Measurements from ENCODE around the gene RSAD1. TPM values are rescaled to one million over a fixed set of nuclear protein-coding genes. Genes with fewer than 3 reads are reported as not detected.
A peak's percentile ranks its signal among the peaks of the same experiment; 100 is the strongest.

Gene RSAD1
- polyA plus RNA-seq, 1 donor from 2014 or later: 54.4 TPM

- H3K9me3 Mint-ChIP-seq: no peaks in the 10 kb centered on the region
- peaks cover 2% of the 10 kb centered on the region for H3K36me3 Mint-ChIP-seq
- peak overlapping the region in 2 of 4 donors; percentile 34 to 81 for H3K4me3 Mint-ChIP-seq
- peak overlapping the region in 1 of 3 donors; percentile 93 for H3K27ac Mint-ChIP-seq
- H3K4me1 Mint-ChIP-seq: peaks cover 10 to 13% (median 11%) of the 10 kb centered on the region in 3 donors
- H3K27me3 Mint-ChIP-seq: peaks cover 6% of the 10 kb centered on the region
Observed at GRCh38 chr17:50506298-50506697, 27.6 kb downstream of the RSAD1 start.

GRCh38 chr17:50507871-50508572 lies 29.4 kb downstream of the RSAD1 start, which contains the start of gene MYCBPAP:
Gene MYCBPAP (plus strand): TSS chr17:50508439. CDS start chr17:50508675, 236 bp downstream.
- peak within 1 kb of the TSS; percentile 62 to 91 (median 91) for H3K27ac Mint-ChIP-seq
- peaks cover 10 to 16% (median 15%) of the 10 kb centered on the region in 3 donors for H3K4me1 Mint-ChIP-seq
- peaks cover 2% of the 10 kb centered on the region for H3K36me3 Mint-ChIP-seq
- no peaks in the 10 kb centered on the region for H3K9me3 Mint-ChIP-seq
- peaks cover 15% of the 10 kb centered on the region for H3K27me3 Mint-ChIP-seq
- H3K4me3 Mint-ChIP-seq: peak within 1 kb of the TSS; percentile 90 to 95 (median 94)

GRCh38 chr17:50508573-50509460 lies 30.2 kb downstream of the RSAD1 start:
- Mint-ChIP-seq H3K9me3 (no peaks in the 10 kb centered on the region), H3K36me3 (peaks cover 2% of the 10 kb centered on the region), H3K27me3 (peaks cover 13% of the 10 kb centered on the region), H3K4me3 (peak overlapping the region; percentile 90 to 95 (median 94)), H3K4me1 (peaks cover 10 to 16% (median 15%) of the 10 kb centered on the region in 3 donors), H3K27ac (peak overlapping the region; percentile 62 to 91 (median 71))

GRCh38 chr17:50511058-50511457 lies 32.4 kb downstream of the RSAD1 start:
- peak overlapping the region in 1 of 3 donors; percentile 19 for H3K27ac Mint-ChIP-seq
- peaks cover 13% of the 10 kb centered on the region for H3K27me3 Mint-ChIP-seq
- H3K4me1 Mint-ChIP-seq: peaks cover 10 to 16% (median 15%) of the 10 kb centered on the region in 3 donors
- peak overlapping the region; percentile 37 to 84 (median 67) for H3K4me3 Mint-ChIP-seq
- H3K36me3 Mint-ChIP-seq: no peaks in the 10 kb centered on the region
- H3K9me3 Mint-ChIP-seq: no peaks in the 10 kb centered on the region

GRCh38 chr17:50513495-50513894 lies 34.8 kb downstream of the RSAD1 start:
- H3K36me3 Mint-ChIP-seq: no peaks in the 10 kb centered on the region
- no peak overlapping the region for H3K4me3 Mint-ChIP-seq
- H3K27ac Mint-ChIP-seq: no peak overlapping the region
- H3K4me1 Mint-ChIP-seq: peaks cover 9 to 17% (median 11%) of the 10 kb centered on the region in 3 donors
- no peaks in the 10 kb centered on the region for H3K9me3 Mint-ChIP-seq
- peaks cover 10% of the 10 kb centered on the region for H3K27me3 Mint-ChIP-seq

- no peaks in the 10 kb centered on the region for H3K36me3 Mint-ChIP-seq
- no peaks in the 10 kb centered on the region for H3K9me3 Mint-ChIP-seq
- H3K27me3 Mint-ChIP-seq: peaks cover 9% of the 10 kb centered on the region
- H3K27ac Mint-ChIP-seq: no peak overlapping the region
- peaks cover 6 to 13% (median 6%) of the 10 kb centered on the region in 3 donors for H3K4me1 Mint-ChIP-seq
- no peak overlapping the region for H3K4me3 Mint-ChIP-seq
Observed at GRCh38 chr17:50514388-50514787, 35.7 kb downstream of the RSAD1 start.

GRCh38 chr17:50514936-50515702 lies 36.5 kb downstream of the RSAD1 start:
- H3K9me3 Mint-ChIP-seq: no peaks in the 10 kb centered on the region
- no peak overlapping the region for H3K27ac Mint-ChIP-seq
- no peaks in the 10 kb centered on the region for H3K36me3 Mint-ChIP-seq

GRCh38 chr17:50517011-50517410 lies 38.4 kb downstream of the RSAD1 start:
- Mint-ChIP-seq H3K36me3 (no peaks in the 10 kb centered on the region), H3K27ac (no peak overlapping the region), H3K4me3 (no peak overlapping the region), H3K4me1 (peaks cover 0 to 2% (median 0%) of the 10 kb centered on the region in 3 donors), H3K27me3 (peaks cover 6% of the 10 kb centered on the region), H3K9me3 (no peaks in the 10 kb centered on the region)

More at GRCh38 chr17:50514936-50515702, 36.5 kb downstream of the RSAD1 start:
- no peak overlapping the region for H3K4me3 Mint-ChIP-seq
- H3K4me1 Mint-ChIP-seq: peaks cover 0 to 9% (median 2%) of the 10 kb centered on the region in 3 donors
- H3K27me3 Mint-ChIP-seq: peaks cover 9% of the 10 kb centered on the region

- Mint-ChIP-seq H3K36me3 (no peaks in the 10 kb centered on the region), H3K9me3 (no peaks in the 10 kb centered on the region), H3K4me1 (peaks cover 0 to 2% (median 0%) of the 10 kb centered on the region in 3 donors), H3K27ac (no peak overlapping the region), H3K27me3 (no peaks in the 10 kb centered on the region), H3K4me3 (no peak overlapping the region)
Observed at GRCh38 chr17:50517504-50518383, 39.1 kb downstream of the RSAD1 start.

- H3K36me3 Mint-ChIP-seq: no peaks in the 10 kb centered on the region
- no peak overlapping the region for H3K27ac Mint-ChIP-seq
- peak overlapping the region in 1 of 4 donors; percentile 12 for H3K4me3 Mint-ChIP-seq
- peaks cover 0 to 2% (median 0%) of the 10 kb centered on the region in 3 donors for H3K4me1 Mint-ChIP-seq
- H3K27me3 Mint-ChIP-seq: no peaks in the 10 kb centered on the region
- no peaks in the 10 kb centered on the region for H3K9me3 Mint-ChIP-seq
Observed at GRCh38 chr17:50518384-50519023, 39.8 kb downstream of the RSAD1 start.

- no peaks in the 10 kb centered on the region for H3K27me3 Mint-ChIP-seq
- H3K9me3 Mint-ChIP-seq: no peaks in the 10 kb centered on the region
- no peak overlapping the region for H3K4me3 Mint-ChIP-seq
- H3K27ac Mint-ChIP-seq: no peak overlapping the region
- H3K36me3 Mint-ChIP-seq: no peaks in the 10 kb centered on the region
- H3K4me1 Mint-ChIP-seq: peaks cover 0 to 2% (median 0%) of the 10 kb centered on the region in 3 donors
Observed at GRCh38 chr17:50519141-50519834, 40.6 kb downstream of the RSAD1 start.

GRCh38 chr17:50520483-50520882 lies 41.8 kb downstream of the RSAD1 start:
- Mint-ChIP-seq H3K4me1 (peaks cover 0 to 2% (median 0%) of the 10 kb centered on the region in 3 donors), H3K27ac (no peak overlapping the region), H3K9me3 (no peaks in the 10 kb centered on the region), H3K36me3 (no peaks in the 10 kb centered on the region), H3K4me3 (no peak overlapping the region), H3K27me3 (no peaks in the 10 kb centered on the region)

GRCh38 chr17:50521514-50521913 lies 42.9 kb downstream of the RSAD1 start:
- Mint-ChIP-seq H3K36me3 (no peaks in the 10 kb centered on the region), H3K4me1 (peaks cover 0 to 2% (median 0%) of the 10 kb centered on the region in 3 donors), H3K9me3 (no peaks in the 10 kb centered on the region), H3K27me3 (no peaks in the 10 kb centered on the region), H3K4me3 (no peak overlapping the region), H3K27ac (no peak overlapping the region)
